Right lobe of liver (tissue), 4 donors: Measurements from ENCODE around the gene H1-8.

ENCODE experiments used
- CTCF ChIP-seq, 4 donors: fragments of 200-600 bp in 3 of 4; fragments of 450-650 bp in 1 of 4; IDR thresholded peaks; one replicate each; pipeline versions ENCODE4 v1.5.1 to v1.8.0; 2016 to 2022; ENCODE audit warnings: antibody characterized with exemption in 4 of 4, mild to moderate bottlenecking in 2 of 4
- POLR2A ChIP-seq: fragments of 450-650 bp; IDR thresholded peaks from one replicate; pipeline ENCODE4 v1.6.1; 2017; ENCODE audit warnings: antibody characterized with exemption, mild to moderate bottlenecking
- donor health status: DM: no; HTN: no; CAD: no.
- donor health status: DM: no; HTN: no; CAD: no.
- donor health status: DM: no; HTN: yes; CAD: no.

GRCh38 chr3:129559565-129560079 lies 16.6 kb downstream of the H1-8 start:
- TF ChIP-seq CTCF (IDR thresholded peaks at IDR 0.05) (no peak), POLR2A (no peak)
